Stimulated activated CD4-positive, alpha-beta T cell treated with anti-CD3 and anti-CD28 coated beads, Interleukin-15, amount 100 ng/mL, for 48 hours (primary cell): ENCODE data around the gene MYO6.
A peak's percentile ranks its signal among the peaks of the same experiment; 100 is the strongest.
"Not testable (repeated sequence)": the region's sequence is repeated elsewhere in the genome, so short reads cannot be mapped to it uniquely, and the experiment has no call there.

Experiments used
- DNase-seq, 2 donors: peaks; one replicate each; pipeline ENCODE4 v3.0.0-alpha.2; 2020; ENCODE audit warnings: low read depth in 2 of 2

MYO6 gene

DNA sequence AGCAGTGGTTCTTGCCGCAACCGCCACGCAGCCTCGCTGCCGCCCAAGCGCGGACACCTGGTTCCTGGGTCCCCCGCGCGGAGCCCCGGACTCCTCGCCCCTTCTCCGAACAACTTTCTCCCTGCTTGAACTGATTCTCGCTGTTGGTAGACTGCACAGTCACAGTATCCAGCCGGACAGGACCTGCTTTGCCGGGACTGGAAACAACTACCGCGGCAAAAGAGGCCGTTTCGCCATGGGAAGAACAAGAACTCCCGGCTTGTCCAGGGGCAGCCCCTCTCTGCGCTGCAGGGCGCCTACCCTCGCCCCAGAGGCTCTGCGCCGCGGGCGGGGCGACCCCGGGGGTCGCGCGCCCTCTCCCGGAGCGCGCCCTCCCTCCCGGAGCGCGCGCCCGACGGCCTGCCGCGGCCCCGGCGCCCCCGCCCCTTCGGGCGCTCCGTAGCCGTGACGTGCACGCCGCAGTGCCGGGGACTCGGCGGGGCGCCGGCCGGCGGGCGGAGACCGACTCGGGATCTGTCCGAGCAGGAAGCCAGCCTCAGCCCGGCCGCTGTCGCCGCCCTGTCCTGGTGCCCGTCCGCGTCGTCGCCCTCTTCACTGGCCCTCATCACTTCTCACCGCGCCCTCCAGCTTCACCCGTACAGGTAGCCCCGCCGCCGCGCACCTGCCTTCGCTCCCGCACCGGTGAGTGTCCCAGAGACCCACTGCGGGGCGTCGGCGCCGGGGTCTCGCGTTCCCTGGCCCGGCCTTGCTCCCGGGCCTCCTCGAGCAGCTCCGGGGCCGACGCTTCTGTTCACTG lies at the start of gene MYO6:
Gene MYO6, plus strand, starts transcription at position 497 of the 796 bp plus-strand sequence. CDS start 68,309 bp downstream, outside the sequence.
- peak in 1 of 2 donors; percentile 4 for DNase-seq

DNA sequence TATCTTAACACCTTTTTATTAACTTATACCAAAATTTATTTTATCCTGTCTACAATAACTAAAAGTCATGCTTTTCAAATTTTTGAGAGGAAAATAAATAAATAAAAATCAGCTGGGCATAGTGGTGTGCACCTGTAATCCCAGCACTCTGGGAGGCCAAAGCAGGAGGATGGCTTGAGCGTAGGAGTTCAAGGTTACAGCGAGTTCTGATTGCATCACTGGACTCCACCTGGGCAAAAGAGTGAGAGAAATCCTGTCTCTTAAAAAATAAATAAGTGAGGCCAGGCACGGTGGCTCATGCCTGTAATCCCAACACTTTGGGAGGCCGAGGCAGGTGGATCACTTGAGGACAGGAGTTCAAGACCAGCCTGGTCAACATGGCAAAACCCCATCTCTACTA lies 40.7 kb upstream of the MYO6 start:
- DNase-seq, result not testable (repeated sequence)

DNA sequence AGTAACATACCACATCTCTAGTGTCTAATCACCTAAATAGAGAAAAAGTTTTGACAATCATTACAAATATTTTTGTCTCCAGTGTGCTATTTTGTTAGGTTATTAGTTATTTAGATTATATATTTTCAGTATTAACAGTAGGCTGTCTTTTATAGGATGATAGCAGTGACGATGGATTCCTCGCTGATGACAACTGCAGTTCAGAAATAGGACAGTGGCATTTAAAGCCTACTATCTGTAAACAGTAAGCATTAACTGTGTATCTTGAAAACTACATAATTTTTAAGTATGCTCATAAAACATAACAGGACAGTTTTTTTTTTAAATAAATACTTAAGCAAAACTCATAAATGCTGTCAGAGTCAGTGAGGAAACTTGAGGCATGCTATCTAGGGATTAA lies 37.9 kb upstream of the MYO6 start:
- DNase-seq, result no peak

GRCh38 chr6:75719133-75719532 lies 29.9 kb upstream of the MYO6 start:
- no peak for DNase-seq

DNA sequence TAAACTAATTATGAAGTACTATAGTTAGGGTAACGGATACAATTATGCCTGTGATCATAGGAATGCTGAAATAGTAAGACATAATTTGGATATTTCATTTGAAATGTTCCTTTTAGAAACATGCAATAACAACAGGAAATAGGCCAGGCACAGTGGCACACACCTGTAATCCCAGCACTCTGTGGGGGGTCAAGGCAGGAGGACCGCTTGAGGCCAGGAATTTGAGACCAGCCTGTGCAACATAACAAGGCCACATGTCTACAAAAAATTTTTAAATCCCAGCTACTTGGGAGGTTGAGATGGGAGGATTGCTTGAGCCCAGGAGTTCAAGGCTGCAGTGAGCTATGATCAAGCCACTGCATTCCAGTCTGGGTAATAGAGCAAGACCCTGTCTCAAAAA lies 25.7 kb upstream of the MYO6 start:
- DNase-seq, result no peak

DNA sequence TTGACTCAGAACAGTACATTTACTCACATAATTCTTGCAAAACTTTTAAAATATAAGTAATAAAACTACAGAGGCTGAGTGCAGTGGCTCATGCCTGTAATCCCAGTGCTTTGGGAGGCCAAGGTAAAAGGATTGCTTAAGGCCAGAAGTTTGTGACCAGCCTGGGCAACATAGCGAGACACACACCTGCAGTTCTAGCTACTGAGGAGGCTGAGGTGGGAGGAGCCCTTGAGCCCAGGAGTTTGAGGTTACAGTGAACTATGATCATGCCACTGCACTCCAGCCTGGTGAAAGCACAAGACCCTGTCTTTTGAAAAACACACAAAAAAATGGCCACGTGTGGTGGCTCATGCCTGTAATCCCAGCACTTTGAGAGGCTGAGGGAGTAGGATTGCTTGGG lies 21.8 kb upstream of the MYO6 start:
- DNase-seq, result no peak

DNA sequence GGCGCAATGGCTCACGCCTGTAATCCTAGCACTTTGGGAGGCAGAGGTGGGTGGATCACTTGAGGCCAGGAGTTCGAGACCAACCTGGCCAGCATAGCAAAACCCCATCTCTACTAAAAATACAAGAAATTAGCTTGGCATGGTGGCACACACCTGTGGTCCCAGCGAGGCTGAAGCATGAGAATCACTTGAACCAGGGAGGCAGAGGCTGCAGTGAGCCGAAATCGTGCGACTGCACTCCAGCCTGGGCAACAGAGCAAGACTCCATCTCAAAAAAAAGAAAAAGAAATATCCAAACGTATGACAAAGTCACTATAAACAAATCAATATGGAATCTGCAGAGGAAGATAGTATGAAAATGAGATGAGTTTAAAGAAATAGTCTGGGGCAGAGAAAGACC lies 18.0 kb upstream of the MYO6 start:
- not testable (repeated sequence) for DNase-seq

DNA sequence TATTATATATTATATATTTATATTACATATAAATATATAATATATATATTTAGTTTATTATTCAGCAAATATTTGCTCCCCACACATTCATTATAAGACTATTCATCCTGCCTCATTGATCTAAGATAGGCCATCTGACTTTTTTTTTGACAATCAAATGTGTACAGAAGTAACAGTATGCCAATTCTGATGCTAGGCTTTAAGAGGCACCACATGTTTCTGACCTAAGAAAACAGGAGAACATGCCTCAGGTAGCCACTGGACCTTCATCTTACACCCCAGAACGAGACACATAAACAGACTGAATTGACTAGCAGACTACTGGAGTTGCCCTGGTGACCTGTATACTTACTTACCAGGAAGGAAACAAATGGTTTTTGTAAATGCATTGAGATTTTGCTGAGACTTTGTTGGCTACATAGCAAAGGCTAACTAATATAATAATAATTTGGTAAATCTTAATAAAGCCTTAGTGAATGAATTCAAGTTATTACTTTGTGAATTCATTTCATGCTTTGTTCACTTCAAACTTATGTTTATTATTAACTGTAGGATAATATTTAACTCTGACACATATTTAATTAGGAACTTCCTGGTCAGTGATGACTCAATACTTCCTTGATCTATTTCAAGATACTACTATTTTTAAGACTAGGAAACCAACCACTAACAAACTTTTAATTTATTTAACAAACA lies 13.4 kb upstream of the MYO6 start:
- DNase-seq, result no peak

DNA sequence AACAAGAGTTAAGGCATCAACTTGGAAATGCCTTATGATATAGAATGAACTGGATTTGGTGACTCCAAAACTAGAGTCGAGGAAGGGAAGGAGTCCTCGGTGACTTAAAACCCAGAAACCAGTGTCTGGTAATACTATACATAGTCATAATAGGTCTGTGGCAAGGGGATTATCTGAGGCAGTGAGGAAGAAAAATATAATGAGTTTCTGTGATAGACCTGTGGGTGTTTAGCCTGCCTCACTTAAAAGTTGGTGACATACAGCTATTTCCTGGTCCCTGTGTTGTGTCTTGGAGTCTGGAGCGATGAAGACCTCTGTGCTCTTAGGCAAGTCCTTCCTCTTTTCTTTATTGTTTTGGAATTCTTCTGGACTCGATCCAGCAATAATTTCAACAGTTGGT lies 5.1 kb upstream of the MYO6 start:
- DNase-seq, result no peak

GRCh38 chr6:75745404-75745803 lies 3.6 kb upstream of the MYO6 start:
- DNase-seq, result no peak

DNA sequence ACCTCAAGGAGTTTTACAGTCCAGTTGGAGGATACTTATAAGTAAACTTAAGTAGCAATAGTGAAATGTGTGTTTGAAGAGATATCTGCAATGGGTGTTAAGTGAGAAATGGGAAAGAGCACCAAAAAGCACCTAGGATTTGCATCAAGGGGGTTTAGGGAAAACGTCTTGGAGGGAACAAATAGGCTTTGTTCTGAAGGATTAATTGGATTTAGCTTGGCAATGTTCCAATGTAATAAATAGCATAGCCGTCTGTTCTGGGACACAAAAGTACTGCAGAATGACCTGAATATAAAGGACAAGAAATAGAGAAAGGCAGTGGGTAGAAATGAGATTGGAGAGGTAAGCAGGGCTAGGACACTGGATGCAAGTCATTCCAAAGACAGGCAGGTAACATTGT lies 2.8 kb upstream of the MYO6 start:
- no peak for DNase-seq

- DNase-seq, result no peak
Measured at GRCh38 chr6:75747152-75747992, 1.7 kb upstream of the MYO6 start.

- no peak for DNase-seq
Measured at GRCh38 chr6:75748003-75748742, 866 bp upstream of the MYO6 start.

- no peak for DNase-seq
Measured at GRCh38 chr6:75751443-75751842, 2.4 kb downstream of the MYO6 start.

DNA sequence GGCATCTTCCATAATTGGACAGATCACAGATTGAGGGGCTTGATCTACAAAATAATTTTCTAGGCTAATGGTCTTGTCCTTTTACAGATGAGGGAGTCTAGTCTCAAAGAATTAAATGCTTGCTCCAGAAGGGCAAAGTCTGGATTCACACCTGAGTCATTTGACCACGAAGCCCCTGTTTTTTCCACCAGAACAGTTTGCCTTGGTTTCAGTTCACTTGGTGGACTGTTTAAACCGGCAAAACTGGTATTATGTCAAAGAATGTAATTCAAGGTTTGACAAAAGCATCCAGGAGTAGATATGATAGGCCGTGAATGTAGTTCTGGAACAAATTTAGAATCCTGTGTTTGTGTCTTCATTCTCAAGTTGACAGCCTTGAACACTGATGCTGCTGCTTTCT lies 3.3 kb downstream of the MYO6 start:
- no peak for DNase-seq

DNA sequence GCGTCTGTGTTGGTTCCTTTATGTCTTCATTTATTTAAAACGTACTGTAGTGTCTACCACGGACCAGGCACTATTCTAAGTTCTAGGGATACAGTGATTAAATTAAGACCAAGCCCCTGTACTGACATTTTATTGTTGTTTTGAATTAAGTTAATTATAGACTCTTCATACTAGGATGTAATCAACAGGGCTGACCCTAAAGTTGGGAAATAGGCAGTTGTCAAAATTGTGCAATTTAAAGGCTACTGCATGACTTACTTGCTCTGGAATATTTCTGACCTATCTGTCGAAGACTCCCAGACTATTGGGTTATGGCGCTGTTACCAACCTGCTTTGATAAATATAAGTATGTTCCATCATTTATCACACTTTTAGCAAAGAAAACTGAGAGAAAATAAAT lies 6.7 kb downstream of the MYO6 start:
- DNase-seq, result no peak

- DNase-seq, result no peak
Measured at GRCh38 chr6:75757295-75757694, 8.3 kb downstream of the MYO6 start.

- no peak for DNase-seq
Measured at GRCh38 chr6:75758061-75758460, 9.0 kb downstream of the MYO6 start.

DNA sequence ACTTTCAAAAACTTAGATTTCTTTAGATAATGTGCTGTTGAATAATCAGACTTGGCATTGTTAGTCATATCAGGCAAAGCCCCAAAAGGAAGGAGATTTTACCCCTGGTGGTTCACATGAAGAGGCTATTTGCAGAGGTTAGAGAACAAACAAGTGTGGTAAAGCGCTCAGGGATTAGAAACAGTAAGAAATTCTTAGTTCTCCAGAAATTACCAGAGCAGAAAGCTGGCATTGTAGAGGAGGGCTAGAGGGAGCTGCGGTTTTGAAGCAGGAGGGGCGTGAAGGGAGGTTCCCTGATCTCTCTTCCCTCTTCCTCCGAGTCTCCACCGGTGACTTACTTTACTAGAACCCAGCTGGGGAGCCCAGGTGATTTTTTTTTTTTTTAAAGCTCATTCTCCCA lies 10.2 kb downstream of the MYO6 start:
- no peak for DNase-seq

DNA sequence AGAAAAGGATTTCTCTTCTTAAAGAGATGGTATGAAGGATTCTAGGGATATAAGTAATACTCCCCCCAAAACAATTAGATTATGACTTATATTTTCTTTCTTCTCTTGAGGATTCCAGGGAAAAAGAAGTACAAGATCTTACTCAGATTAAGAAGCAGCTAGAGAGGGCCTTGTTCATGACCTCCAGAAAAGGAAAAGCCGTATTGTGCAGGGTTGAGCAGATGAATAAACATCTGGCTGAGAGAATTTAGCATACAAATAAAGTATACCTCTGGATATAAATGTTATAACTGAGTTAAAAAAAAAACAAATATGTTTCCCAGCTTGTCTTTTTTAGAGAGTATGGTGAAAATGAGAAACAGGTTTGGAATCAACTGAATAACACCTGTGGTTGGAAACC lies 11.3 kb downstream of the MYO6 start:
- DNase-seq, result no peak

GRCh38 chr6:75761489-75761888 lies 12.4 kb downstream of the MYO6 start:
- no peak for DNase-seq

DNA sequence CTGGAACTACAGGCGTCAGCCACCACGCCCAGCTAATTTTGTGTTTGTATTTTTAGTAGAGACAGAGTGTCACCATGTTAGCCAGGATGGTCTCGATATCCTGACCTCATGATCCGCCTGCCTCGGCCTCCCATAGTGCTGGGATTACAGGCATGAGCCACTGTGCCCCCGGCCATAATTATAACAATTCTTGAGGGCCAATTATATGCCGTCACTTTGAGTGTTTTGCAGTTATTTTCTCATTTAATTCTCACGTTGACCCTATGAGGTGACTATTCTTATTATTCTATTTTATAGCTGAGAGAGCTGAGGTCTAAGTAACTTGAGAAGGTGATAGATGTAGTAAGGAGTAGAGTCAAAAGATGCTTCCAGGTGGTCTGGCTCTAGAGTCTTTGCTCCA lies 13.0 kb downstream of the MYO6 start:
- DNase-seq, result no peak
